Activated naive CD4-positive, alpha-beta T cell treated with anti-CD3 and anti-CD28 coated beads, Interleukin-2, amount 50 U/mL, for 24 hours (primary cell): ENCODE measurements around the gene LAMA5.

ENCODE experiments used
- H3K27ac Mint-ChIP-seq: one replicate; pipeline ENCODE4 v1.8.0; 2021; ENCODE audit warnings: mild to moderate bottlenecking, mixed read lengths
- H3K27me3 Mint-ChIP-seq: one replicate; pipeline ENCODE4 v1.8.0; 2021; ENCODE audit warnings: mixed read lengths
- H3K36me3 Mint-ChIP-seq: one replicate; pipeline ENCODE4 v1.8.0; 2021; ENCODE audit warnings: mixed read lengths
- H3K4me1 Mint-ChIP-seq: one replicate; pipeline ENCODE4 v1.8.0; 2021; ENCODE audit warnings: mixed read lengths
- H3K4me3 Mint-ChIP-seq: one replicate; pipeline ENCODE4 v1.8.0; 2021; ENCODE audit warnings: mild to moderate bottlenecking, mixed read lengths
- H3K9me3 Mint-ChIP-seq: one replicate; pipeline ENCODE4 v1.8.0; 2021; ENCODE audit warnings: mixed read lengths

LAMA5 gene

GRCh38 chr20:62317167-62317655 is 49.9 kb downstream of the LAMA5 start:
- H3K4me1 Mint-ChIP-seq, result no peaks in the 10 kb centered on the region
- H3K27me3 Mint-ChIP-seq, result no peaks in the 10 kb centered on the region
- H3K9me3 Mint-ChIP-seq, result no peaks in the 10 kb centered on the region
- no peak overlapping the region for H3K4me3 Mint-ChIP-seq
- H3K27ac Mint-ChIP-seq, result no peak overlapping the region
- H3K36me3 Mint-ChIP-seq, result no peaks in the 10 kb centered on the region

GRCh38 chr20:62316331-62317166 is 50.6 kb downstream of the LAMA5 start:
- H3K4me3 Mint-ChIP-seq, result no peak overlapping the region
- H3K27me3 Mint-ChIP-seq, result no peaks in the 10 kb centered on the region
- H3K27ac Mint-ChIP-seq, result no peak overlapping the region
- H3K9me3 Mint-ChIP-seq, result no peaks in the 10 kb centered on the region
- H3K4me1 Mint-ChIP-seq, result no peaks in the 10 kb centered on the region
- H3K36me3 Mint-ChIP-seq, result no peaks in the 10 kb centered on the region

- Mint-ChIP-seq H3K4me3 (no peak overlapping the region), H3K36me3 (no peaks in the 10 kb centered on the region), H3K9me3 (no peaks in the 10 kb centered on the region), H3K27me3 (no peaks in the 10 kb centered on the region), H3K4me1 (no peaks in the 10 kb centered on the region), H3K27ac (no peak overlapping the region)
These were observed 51.3 kb downstream of the LAMA5 start for GRCh38 chr20:62315773-62316172.

GRCh38 chr20:62314711-62315302 is 52.3 kb downstream of the LAMA5 start:
- Mint-ChIP-seq H3K9me3 (no peaks in the 10 kb centered on the region), H3K36me3 (no peaks in the 10 kb centered on the region), H3K4me3 (no peak overlapping the region), H3K4me1 (no peaks in the 10 kb centered on the region), H3K27me3 (no peaks in the 10 kb centered on the region), H3K27ac (no peak overlapping the region)

- H3K27me3 Mint-ChIP-seq, result no peaks in the 10 kb centered on the region
- no peaks in the 10 kb centered on the region for H3K36me3 Mint-ChIP-seq
- no peak overlapping the region for H3K4me3 Mint-ChIP-seq
- H3K27ac Mint-ChIP-seq, result no peak overlapping the region
- H3K4me1 Mint-ChIP-seq, result no peaks in the 10 kb centered on the region
- H3K9me3 Mint-ChIP-seq, result no peaks in the 10 kb centered on the region
These were observed 52.8 kb downstream of the LAMA5 start for GRCh38 chr20:62314339-62314638.

- Mint-ChIP-seq H3K9me3 (no peaks in the 10 kb centered on the region), H3K4me3 (no peak overlapping the region), H3K36me3 (no peaks in the 10 kb centered on the region), H3K4me1 (no peaks in the 10 kb centered on the region), H3K27me3 (no peaks in the 10 kb centered on the region), H3K27ac (no peak overlapping the region)
These were observed 53.4 kb downstream of the LAMA5 start for GRCh38 chr20:62313460-62314338.

GRCh38 chr20:62313021-62313420 is 54.1 kb downstream of the LAMA5 start:
- no peak overlapping the region for H3K27ac Mint-ChIP-seq
- no peaks in the 10 kb centered on the region for H3K9me3 Mint-ChIP-seq
- H3K4me3 Mint-ChIP-seq, result no peak overlapping the region
- no peaks in the 10 kb centered on the region for H3K4me1 Mint-ChIP-seq
- H3K36me3 Mint-ChIP-seq, result no peaks in the 10 kb centered on the region
- no peaks in the 10 kb centered on the region for H3K27me3 Mint-ChIP-seq

GRCh38 chr20:62312662-62312977 is 54.5 kb downstream of the LAMA5 start:
- Mint-ChIP-seq H3K36me3 (no peaks in the 10 kb centered on the region), H3K9me3 (no peaks in the 10 kb centered on the region), H3K4me1 (no peaks in the 10 kb centered on the region), H3K4me3 (no peak overlapping the region), H3K27me3 (no peaks in the 10 kb centered on the region), H3K27ac (no peak overlapping the region)

- Mint-ChIP-seq H3K36me3 (no peaks in the 10 kb centered on the region), H3K27ac (no peak overlapping the region), H3K27me3 (no peaks in the 10 kb centered on the region), H3K4me3 (no peak overlapping the region), H3K9me3 (no peaks in the 10 kb centered on the region), H3K4me1 (no peaks in the 10 kb centered on the region)
These were observed 55.1 kb downstream of the LAMA5 start for GRCh38 chr20:62311832-62312661.

- H3K27me3 Mint-ChIP-seq, result no peaks in the 10 kb centered on the region
- H3K4me1 Mint-ChIP-seq, result no peaks in the 10 kb centered on the region
- H3K27ac Mint-ChIP-seq, result no peak overlapping the region
- H3K36me3 Mint-ChIP-seq, result no peaks in the 10 kb centered on the region
- H3K4me3 Mint-ChIP-seq, result no peak overlapping the region
- H3K9me3 Mint-ChIP-seq, result no peaks in the 10 kb centered on the region
These were observed 56.0 kb downstream of the LAMA5 start for GRCh38 chr20:62311150-62311549.

- no peaks in the 10 kb centered on the region for H3K36me3 Mint-ChIP-seq
These were observed 56.4 kb downstream of the LAMA5 start for GRCh38 chr20:62310757-62311121.

GRCh38 chr20:62309947-62310756 is 57.0 kb downstream of the LAMA5 start:
- H3K4me1 Mint-ChIP-seq, result peaks cover 6% of the 10 kb centered on the region
- H3K36me3 Mint-ChIP-seq, result no peaks in the 10 kb centered on the region
- H3K9me3 Mint-ChIP-seq, result no peaks in the 10 kb centered on the region
- H3K27ac Mint-ChIP-seq, result no peak overlapping the region
- no peaks in the 10 kb centered on the region for H3K27me3 Mint-ChIP-seq
- H3K4me3 Mint-ChIP-seq, result no peak overlapping the region

More at GRCh38 chr20:62310757-62311121, 56.4 kb downstream of the LAMA5 start:
- H3K27me3 Mint-ChIP-seq, result no peaks in the 10 kb centered on the region
- H3K27ac Mint-ChIP-seq, result no peak overlapping the region
- no peaks in the 10 kb centered on the region for H3K9me3 Mint-ChIP-seq
- no peak overlapping the region for H3K4me3 Mint-ChIP-seq
- peaks cover under 1% of the 10 kb centered on the region for H3K4me1 Mint-ChIP-seq

GRCh38 chr20:62309198-62309944 is 57.7 kb downstream of the LAMA5 start:
- Mint-ChIP-seq H3K27ac (no peak overlapping the region), H3K27me3 (no peaks in the 10 kb centered on the region), H3K9me3 (no peaks in the 10 kb centered on the region), H3K4me3 (no peak overlapping the region), H3K36me3 (peaks cover under 1% of the 10 kb centered on the region), H3K4me1 (peaks cover 12% of the 10 kb centered on the region)

- Mint-ChIP-seq H3K27me3 (no peaks in the 10 kb centered on the region), H3K9me3 (no peaks in the 10 kb centered on the region), H3K4me1 (peaks cover 16% of the 10 kb centered on the region), H3K36me3 (peaks cover 5% of the 10 kb centered on the region), H3K27ac (no peak overlapping the region), H3K4me3 (no peak overlapping the region)
These were observed 58.9 kb downstream of the LAMA5 start for GRCh38 chr20:62308102-62308822.
